ENCODE results near the gene LILRB1.
"Not testable (repeated sequence)": the region's sequence is repeated elsewhere in the genome, so short reads cannot be mapped to it uniquely, and the experiment has no call there.

Gene LILRB1

GRCh38 chr19:54608792-54609191, 21.5 kb upstream of the LILRB1 start:
- H3K4me1 ChIP-seq (ENCODE audit: control insufficient read depth, insufficient read depth, low read length) = no peaks in the 10 kb centered on the region
- H3K36me3 ChIP-seq (ENCODE audit: control insufficient read depth, insufficient read depth, low read length) = no peaks in the 10 kb centered on the region
- no peak overlapping the region for H3K27ac ChIP-seq (ENCODE audit: low read depth, low read length)
- no peaks in the 10 kb centered on the region for H3K27me3 ChIP-seq (ENCODE audit: control insufficient read depth, insufficient read depth, low read length)
- no peak overlapping the region for H3K4me3 ChIP-seq (ENCODE audit: low read length)
- H3K9ac ChIP-seq (ENCODE audit: low read length) = no peak overlapping the region

DNA sequence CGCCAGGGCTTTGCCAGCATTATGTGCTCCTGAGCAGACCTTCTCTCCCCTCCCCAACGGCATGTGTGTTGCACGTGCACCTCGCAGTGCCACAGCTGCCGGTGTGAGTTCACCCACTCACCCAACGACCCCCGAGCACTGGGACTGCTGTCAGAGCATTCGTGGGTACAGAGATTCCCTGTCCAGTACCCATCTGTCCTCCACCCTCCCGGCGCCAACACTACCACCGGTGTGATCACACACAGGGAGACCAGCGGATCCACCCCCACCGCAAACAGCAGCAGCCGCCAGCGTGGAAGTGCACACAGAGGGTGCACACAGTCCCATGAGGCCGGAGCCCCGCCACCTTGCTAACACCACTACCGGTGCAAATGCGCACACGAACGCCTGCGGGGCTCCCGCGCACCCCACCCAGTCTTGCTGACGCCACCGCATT, 20.9 kb upstream of the LILRB1 start:
- H3K36me3 ChIP-seq (ENCODE audit: control insufficient read depth, insufficient read depth, low read length) = no peaks in the 10 kb centered on the region
- no peaks in the 10 kb centered on the region for H3K4me1 ChIP-seq (ENCODE audit: control insufficient read depth, insufficient read depth, low read length)
- no peaks in the 10 kb centered on the region for H3K27me3 ChIP-seq (ENCODE audit: control insufficient read depth, insufficient read depth, low read length)
- H3K9ac ChIP-seq (ENCODE audit: low read length) = no peak overlapping the region
- no peak overlapping the region for H3K4me3 ChIP-seq (ENCODE audit: low read length)
- H3K27ac ChIP-seq (ENCODE audit: low read depth, low read length) = no peak overlapping the region

- H3K4me1 ChIP-seq (ENCODE audit: control insufficient read depth, insufficient read depth, low read length) = no peaks in the 10 kb centered on the region
- H3K4me3 ChIP-seq (ENCODE audit: low read length) = no peak overlapping the region
- H3K36me3 ChIP-seq (ENCODE audit: control insufficient read depth, insufficient read depth, low read length) = no peaks in the 10 kb centered on the region
- no peaks in the 10 kb centered on the region for H3K27me3 ChIP-seq (ENCODE audit: control insufficient read depth, insufficient read depth, low read length)
- H3K9ac ChIP-seq (ENCODE audit: low read length) = no peak overlapping the region
- H3K27ac ChIP-seq (ENCODE audit: low read depth, low read length) = no peak overlapping the region
Observed at GRCh38 chr19:54612428-54612827, 17.9 kb upstream of the LILRB1 start.

GRCh38 chr19:54614726-54615125, 15.6 kb upstream of the LILRB1 start:
- Histone ChIP-seq H3K27ac (ENCODE audit: low read depth, low read length) (no peak overlapping the region), H3K9ac (ENCODE audit: low read length) (no peak overlapping the region), H3K27me3 (ENCODE audit: control insufficient read depth, insufficient read depth, low read length) (no peaks in the 10 kb centered on the region), H3K36me3 (ENCODE audit: control insufficient read depth, insufficient read depth, low read length) (no peaks in the 10 kb centered on the region), H3K4me3 (ENCODE audit: low read length) (no peak overlapping the region), H3K4me1 (ENCODE audit: control insufficient read depth, insufficient read depth, low read length) (no peaks in the 10 kb centered on the region)

GRCh38 chr19:54616057-54616456, 14.2 kb upstream of the LILRB1 start:
- H3K4me3 ChIP-seq (ENCODE audit: low read length) = no peak overlapping the region
- no peaks in the 10 kb centered on the region for H3K36me3 ChIP-seq (ENCODE audit: control insufficient read depth, insufficient read depth, low read length)
- H3K27me3 ChIP-seq (ENCODE audit: control insufficient read depth, insufficient read depth, low read length) = no peaks in the 10 kb centered on the region
- H3K4me1 ChIP-seq (ENCODE audit: control insufficient read depth, insufficient read depth, low read length) = no peaks in the 10 kb centered on the region
- no peak overlapping the region for H3K9ac ChIP-seq (ENCODE audit: low read length)
- H3K27ac ChIP-seq (ENCODE audit: low read depth, low read length) = no peak overlapping the region

DNA sequence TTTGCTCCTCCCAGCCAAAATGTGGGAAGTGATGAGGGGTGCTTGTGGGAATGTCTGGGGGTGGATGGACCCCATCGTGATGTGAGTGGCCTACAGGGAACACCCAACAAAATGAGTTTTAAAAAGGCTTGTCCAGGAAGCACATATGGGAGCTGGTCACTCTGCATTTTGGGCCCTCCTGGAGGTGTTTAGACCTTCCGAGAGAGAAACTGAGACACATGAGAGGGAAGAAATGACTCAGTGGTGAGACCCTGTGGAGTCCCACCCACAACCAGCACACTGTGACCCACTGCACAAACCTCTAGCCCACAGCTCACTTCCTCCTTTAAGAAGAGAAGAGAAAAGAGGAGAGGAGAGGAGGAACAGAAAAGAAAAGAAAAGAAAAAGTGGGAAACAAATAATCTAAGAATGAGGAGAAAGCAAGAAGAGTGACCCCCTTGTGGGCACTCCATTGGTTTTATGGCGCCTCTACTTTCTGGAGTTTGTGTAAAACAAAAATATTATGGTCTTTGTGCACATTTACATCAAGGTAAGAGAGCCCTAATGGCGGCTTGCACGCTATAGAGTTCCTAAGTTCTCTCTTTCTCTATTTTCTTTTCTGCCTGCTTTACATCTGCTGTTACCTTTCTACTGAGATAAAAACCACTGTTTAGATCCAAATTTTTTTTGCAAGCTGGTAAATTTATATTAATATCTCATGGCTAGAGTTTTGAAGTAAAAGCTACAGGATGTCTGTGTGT, 13.3 kb upstream of the LILRB1 start:
- Histone ChIP-seq H3K4me3 (ENCODE audit: low read length) (no peak overlapping the region), H3K27ac (ENCODE audit: low read depth, low read length) (no peak overlapping the region), H3K9ac (ENCODE audit: low read length) (no peak overlapping the region), H3K27me3 (ENCODE audit: control insufficient read depth, insufficient read depth, low read length) (no peaks in the 10 kb centered on the region), H3K36me3 (ENCODE audit: control insufficient read depth, insufficient read depth, low read length) (no peaks in the 10 kb centered on the region), H3K4me1 (ENCODE audit: control insufficient read depth, insufficient read depth, low read length) (no peaks in the 10 kb centered on the region)

GRCh38 chr19:54620464-54620863, 9.8 kb upstream of the LILRB1 start:
- no peak overlapping the region for H3K4me3 ChIP-seq (ENCODE audit: low read length)
- H3K4me1 ChIP-seq (ENCODE audit: control insufficient read depth, insufficient read depth, low read length) = no peaks in the 10 kb centered on the region
- H3K9ac ChIP-seq (ENCODE audit: low read length) = no peak overlapping the region
- H3K27ac ChIP-seq (ENCODE audit: low read depth, low read length) = no peak overlapping the region
- H3K36me3 ChIP-seq (ENCODE audit: control insufficient read depth, insufficient read depth, low read length) = no peaks in the 10 kb centered on the region
- H3K27me3 ChIP-seq (ENCODE audit: control insufficient read depth, insufficient read depth, low read length) = no peaks in the 10 kb centered on the region

- Histone ChIP-seq H3K36me3 (ENCODE audit: control insufficient read depth, insufficient read depth, low read length) (no peaks in the 10 kb centered on the region), H3K27ac (ENCODE audit: low read depth, low read length) (no peak overlapping the region), H3K4me3 (ENCODE audit: low read length) (no peak overlapping the region), H3K27me3 (ENCODE audit: control insufficient read depth, insufficient read depth, low read length) (no peaks in the 10 kb centered on the region), H3K9ac (ENCODE audit: low read length) (no peak overlapping the region), H3K4me1 (ENCODE audit: control insufficient read depth, insufficient read depth, low read length) (no peaks in the 10 kb centered on the region)
Observed at GRCh38 chr19:54622431-54622830, 7.9 kb upstream of the LILRB1 start.

- not testable (repeated sequence) for H3K36me3 ChIP-seq (ENCODE audit: control insufficient read depth, insufficient read depth, low read length); H3K4me3 ChIP-seq (ENCODE audit: low read length); H3K9ac ChIP-seq (ENCODE audit: low read length); H3K27ac ChIP-seq (ENCODE audit: low read depth, low read length); H3K27me3 ChIP-seq (ENCODE audit: control insufficient read depth, insufficient read depth, low read length); H3K4me1 ChIP-seq (ENCODE audit: control insufficient read depth, insufficient read depth, low read length)
Observed at GRCh38 chr19:54624234-54624633, 6.0 kb upstream of the LILRB1 start.

- H3K27me3 ChIP-seq (ENCODE audit: control insufficient read depth, insufficient read depth, low read length); H3K9ac ChIP-seq (ENCODE audit: low read length); H3K27ac ChIP-seq (ENCODE audit: low read depth, low read length); H3K4me1 ChIP-seq (ENCODE audit: control insufficient read depth, insufficient read depth, low read length); H3K4me3 ChIP-seq (ENCODE audit: low read length); H3K36me3 ChIP-seq (ENCODE audit: control insufficient read depth, insufficient read depth, low read length): not testable (repeated sequence)
Observed at GRCh38 chr19:54624934-54625730, 5.2 kb upstream of the LILRB1 start.

GRCh38 chr19:54626757-54627156, 3.5 kb upstream of the LILRB1 start:
- Histone ChIP-seq H3K27ac (ENCODE audit: low read depth, low read length) (no peak overlapping the region), H3K27me3 (ENCODE audit: control insufficient read depth, insufficient read depth, low read length) (no peaks in the 10 kb centered on the region), H3K4me1 (ENCODE audit: control insufficient read depth, insufficient read depth, low read length) (no peaks in the 10 kb centered on the region), H3K36me3 (ENCODE audit: control insufficient read depth, insufficient read depth, low read length) (no peaks in the 10 kb centered on the region), H3K4me3 (ENCODE audit: low read length) (no peak overlapping the region), H3K9ac (ENCODE audit: low read length) (no peak overlapping the region)

- not testable (repeated sequence) for H3K27me3 ChIP-seq (ENCODE audit: control insufficient read depth, insufficient read depth, low read length); H3K9ac ChIP-seq (ENCODE audit: low read length); H3K4me3 ChIP-seq (ENCODE audit: low read length); H3K27ac ChIP-seq (ENCODE audit: low read depth, low read length); H3K36me3 ChIP-seq (ENCODE audit: control insufficient read depth, insufficient read depth, low read length); H3K4me1 ChIP-seq (ENCODE audit: control insufficient read depth, insufficient read depth, low read length)
Observed at GRCh38 chr19:54627912-54628311, 2.4 kb upstream of the LILRB1 start.

DNA sequence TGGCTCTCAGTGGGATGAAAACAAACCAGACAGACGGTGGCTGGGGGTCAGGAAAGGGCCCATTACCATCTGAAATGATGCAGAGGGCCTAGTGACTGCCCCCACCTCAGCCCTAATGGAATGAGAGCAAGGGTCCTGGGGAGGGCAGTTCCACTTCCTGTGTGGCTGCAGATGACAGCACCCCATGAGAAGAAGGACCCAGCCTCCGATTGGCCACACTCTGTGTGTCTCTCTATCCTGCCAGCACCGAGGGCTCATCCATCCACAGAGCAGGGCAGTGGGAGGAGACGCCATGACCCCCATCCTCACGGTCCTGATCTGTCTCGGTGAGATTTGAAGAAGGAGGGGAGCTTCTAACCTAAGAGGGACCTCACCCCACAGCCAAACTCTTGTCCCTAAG, 498 bp downstream of the LILRB1 start:
- H3K36me3 ChIP-seq (ENCODE audit: control insufficient read depth, insufficient read depth, low read length) = no peaks in the 10 kb centered on the region
- no peaks in the 10 kb centered on the region for H3K27me3 ChIP-seq (ENCODE audit: control insufficient read depth, insufficient read depth, low read length)
- H3K27ac ChIP-seq (ENCODE audit: low read depth, low read length) = no peak overlapping the region
- H3K9ac ChIP-seq (ENCODE audit: low read length) = no peak overlapping the region
- H3K4me1 ChIP-seq (ENCODE audit: control insufficient read depth, insufficient read depth, low read length) = no peaks in the 10 kb centered on the region
- H3K4me3 ChIP-seq (ENCODE audit: low read length) = peak overlapping the region; percentile 15

Measured in rectal smooth muscle tissue (tissue), 1 donor.